ENCODE measurements around the gene MAML2.

GRCh38 chr11:96043291-96043690, 299.7 kb downstream of the MAML2 start:
- no peak for TF ChIP-seq CTCF (IDR thresholded peaks at IDR 0.05)
- no peak for TF ChIP-seq POLR2A (IDR thresholded peaks at IDR 0.05)
- no peak for TF ChIP-seq POLR2AphosphoS5 (IDR thresholded peaks at IDR 0.05)
- no peak for TF ChIP-seq EP300 (IDR thresholded peaks at IDR 0.05; ENCODE audit: low read depth)
